HCT116 (cell line): Measurements from ENCODE around the gene IGF2R.

ENCODE experiments used
- CTCF ChIP-seq, 3 experiments: fragments of 200-600 bp in 1 of 3; sonication (generic) in 1 of 3; IDR thresholded peaks in 2 of 3; conservative IDR thresholded peaks in 1 of 3; 2 replicates each; pipeline ENCODE4 v1.5.1; 2012 to 2017; ENCODE audit warnings: low read depth in 2 of 3, low read length in 2 of 3, antibody characterized with exemption in 1 of 3, borderline replicate concordance in 1 of 3, control low read depth in 1 of 3, mild to moderate bottlenecking in 1 of 3, mixed read lengths in 1 of 3, mixed run types in 1 of 3, moderate library complexity in 1 of 3; ENCODE audit not compliant: insufficient read depth in 1 of 3
- EGR1 ChIP-seq: IDR thresholded peaks from 2 replicates; pipeline ENCODE4 v1.6.1; 2012; ENCODE audit warnings: low read depth
- ELF1 ChIP-seq: IDR thresholded peaks from 2 replicates; pipeline ENCODE4 v1.6.1; 2012; ENCODE audit warnings: low read depth, borderline replicate concordance
- EZH2 ChIP-seq: fragments of 200-600 bp; sonication (generic); IDR thresholded peaks from 2 replicates; pipeline ENCODE4 v1.6.1; 2017; ENCODE audit warnings: antibody characterized with exemption, mixed run types
- POLR2A ChIP-seq: IDR thresholded peaks from 2 replicates; pipeline ENCODE4 v1.7.0; 2011; ENCODE audit warnings: borderline replicate concordance; ENCODE audit not compliant: insufficient read depth, insufficient read length; ENCODE audit errors: extremely low read depth
- POLR2AphosphoS5 ChIP-seq: IDR thresholded peaks from 2 replicates; pipeline ENCODE4 v1.6.1; 2011; ENCODE audit warnings: mild to moderate bottlenecking, low read depth, low read length, moderate library complexity
- REST ChIP-seq: IDR thresholded peaks from 2 replicates; pipeline ENCODE4 v1.6.1; 2012; ENCODE audit warnings: low read depth
- ZBTB33 ChIP-seq: IDR thresholded peaks from 2 replicates; pipeline ENCODE4 v1.6.1; 2011; ENCODE audit warnings: mild to moderate bottlenecking, low read length, moderate library complexity; ENCODE audit not compliant: insufficient replicate concordance; ENCODE audit errors: extremely low read depth
- ZFX ChIP-seq: fragments of 450-650 bp; IDR thresholded peaks from 2 replicates; pipeline ENCODE4 v1.6.1; 2017

- TF ChIP-seq REST = no peak
- no peak for TF ChIP-seq CTCF (IDR thresholded peaks at IDR 0.05 in 2 of 3, conservative IDR thresholded peaks at IDR 0.05 in 1 of 3; ENCODE audit: borderline replicate concordance in 1 of 3, insufficient read depth in 1 of 3, low read depth in 2 of 3, low read length in 2 of 3)
- TF ChIP-seq POLR2A = no peak
- no peak for TF ChIP-seq ZFX
- TF ChIP-seq ELF1 = no peak
- no peak for TF ChIP-seq ZBTB33
- TF ChIP-seq EZH2 = no peak
- no peak for TF ChIP-seq POLR2AphosphoS5
- no peak for TF ChIP-seq EGR1
Observed at GRCh38 chr6:159988983-159989454, 20.1 kb downstream of the IGF2R start.
